ENCODE data around the gene WDR46. TPM values are rescaled to one million over a fixed set of nuclear protein-coding genes. Genes with fewer than 3 reads are reported as not detected.

WDR46 gene
- total and polyA plus RNA-seq, 2 of the 13 experiments (the other 11 are each of a cell fraction or from before 2014, with no cell fraction given): 47.4 to 105 TPM

DNA sequence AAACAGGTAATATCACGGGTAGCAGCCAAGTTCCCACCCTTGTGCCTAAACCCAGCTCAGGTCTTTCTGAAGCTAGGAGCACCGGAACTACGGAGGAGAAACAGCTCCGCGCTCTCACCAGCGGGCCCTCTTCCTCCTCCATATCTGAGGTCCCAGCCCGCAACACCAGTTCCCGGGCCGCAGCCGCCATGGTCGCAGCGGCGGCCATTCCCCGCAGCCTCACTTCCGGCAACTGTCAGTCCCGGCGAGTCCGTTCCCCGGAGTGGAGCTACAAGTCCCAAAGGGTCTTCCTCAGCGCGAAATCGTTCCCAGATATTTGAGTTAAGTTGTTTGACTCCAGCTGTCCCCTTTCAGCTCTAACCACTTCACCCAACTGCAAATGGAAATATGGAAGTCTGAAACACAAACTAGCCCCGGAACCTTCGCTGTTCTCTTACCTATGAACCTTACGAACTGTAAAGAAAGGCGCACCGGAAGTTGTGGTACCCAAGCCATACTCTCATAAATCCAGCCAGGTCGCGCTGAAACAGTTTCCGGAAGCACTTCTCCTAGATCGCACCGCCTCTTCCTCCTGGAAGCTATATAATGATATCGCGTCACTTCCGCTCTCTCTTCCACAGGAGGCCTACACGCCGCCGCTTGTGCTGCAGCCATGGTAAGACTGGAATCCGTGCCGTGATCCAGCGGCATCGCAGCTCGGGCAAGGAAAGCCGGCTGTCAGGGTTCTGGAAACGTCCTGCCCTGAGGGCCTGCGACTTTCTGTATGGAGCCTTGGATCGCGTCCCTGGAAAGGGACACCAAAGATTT is 17.4 kb downstream of the WDR46 start, which contains the start of the genes RPS18 and VPS52 (continued):
- TF ChIP-seq RORA (CRISPR knock-in tag; IDR thresholded peaks at IDR 0.05): no peak
- TF ChIP-seq SAP130 (CRISPR knock-in tag; IDR thresholded peaks at IDR 0.05; ENCODE audit: low read depth): peak; percentile 99
- TF ChIP-seq ZBTB26 (CRISPR knock-in tag; IDR thresholded peaks at IDR 0.05; ENCODE audit: borderline replicate concordance): peak; percentile 79; the same call in 1 of the 2 replicates
- TF ChIP-seq USF2 (IDR thresholded peaks at IDR 0.05; ENCODE audit: low read depth, low read length): no peak
- no peak for TF ChIP-seq USF2 (CRISPR knock-in tag; IDR thresholded peaks at IDR 0.05; ENCODE audit: borderline replicate concordance)
- TF ChIP-seq ARID2 (CRISPR knock-in tag; IDR thresholded peaks at IDR 0.05; ENCODE audit: borderline replicate concordance): peak; percentile 97

- ChIA-PET CTCF (ENCODE audit: low intra/inter-chr PET ratio, low total read pairs) (interaction anchor here (0.8 kb wide), 1 partner anchor 9 kb away, joined by 3 read pairs; no protein-coding TSS in a partner anchor), POLR2A (interaction anchor here (0.7 to 3.9 kb wide), 21 partner anchors 8 to 1094 kb away, joined by 3 to 94 read pairs (median 12); partner anchors contain the start of genes HSD17B8, PFDN6, RGL2 and RING1)
- Histone ChIP-seq H2AFZ (ENCODE audit: low read length) (peak overlapping the region; percentile 99), H3K9ac (ENCODE audit: insufficient read depth, low read depth, low read length) (peak overlapping the region; percentile 95), H4K20me1 (ENCODE audit: insufficient read depth, low read length) (peaks cover 32% of the 10 kb centered on the region), H3K79me2 (ENCODE audit: insufficient read depth, low read length) (peaks cover 46% of the 10 kb centered on the region), H3K27ac (ENCODE audit: extremely low read length, insufficient read depth, low read length) (peak overlapping the region; percentile 95), H3K9me3 (ENCODE audit: low read length) (no peaks in the 10 kb centered on the region), H3K4me1 (ENCODE audit: insufficient read depth, low read length) (peaks cover 48% of the 10 kb centered on the region), H3K36me3 (replicated peaks in 1 of 2; ENCODE audit: control insufficient read depth in 1 of 2, insufficient read depth in 2 of 2, low read length in 2 of 2) (peaks cover 32 to 61% of the 10 kb centered on the region in 2 experiments), H3K4me2 (ENCODE audit: low read depth, low read length) (peak overlapping the region; percentile 85), H3K27me3 (ENCODE audit: control insufficient read depth in 1 of 2, insufficient read depth in 2 of 2, low read length in 2 of 2) (no peaks in the 10 kb centered on the region; a peak in 1 of 5 replicates), H3K4me3 (replicated peaks in 1 of 3; ENCODE audit: insufficient read depth in 1 of 3, low read depth in 2 of 3, low read length in 3 of 3) (peak overlapping the region; percentile 75 to 89 (median 82))
- TSS peak; percentile 89 for BruUV-seq (replicated peaks)
- intact Hi-C loops (cut with micrococcal nuclease; ENCODE audit: unreplicated experiment): loop anchor here (1.0 to 5.0 kb wide), 2 partner anchors 41 to 70 kb away; partner anchors contain the start of gene TAPBP
- peak; percentile 26 for ATAC-seq
- in situ Hi-C loops (cut with HindIII; ENCODE audit: extremely low pct_ligation_motif_present, low pct_unique_long_range_greater_than_20kb): no loop called here
- 0% methylated on average over 7 of the region's 7 CpGs for WGBS (ENCODE audit: low lambda C conversion rate)
- peak; percentile 58 for FAIRE-seq
- DNase-seq (ENCODE audit: low spot score): no peak
- TF ChIP-seq AKAP8 (CRISPR knock-in tag; IDR thresholded peaks at IDR 0.05) (0 out of 2 replicates have a peak, but pooled peaks have one; percentile 12), SSRP1 (CRISPR knock-in tag; IDR thresholded peaks at IDR 0.05) (0 out of 2 replicates have a peak, but pooled peaks have one; percentile 40), JARID2 (CRISPR knock-in tag; IDR thresholded peaks at IDR 0.05; ENCODE audit: insufficient replicate concordance) (no peak), KDM1A (CRISPR knock-in tag; IDR thresholded peaks at IDR 0.05) (0 out of 2 replicates have a peak, but pooled peaks have one; percentile 50), ZMYM3 (CRISPR knock-in tag; IDR thresholded peaks at IDR 0.05) (peak; percentile 97), BCL6 (CRISPR knock-in tag; IDR thresholded peaks at IDR 0.05) (no peak), ZEB1 (IDR thresholded peaks at IDR 0.05; ENCODE audit: insufficient replicate concordance, low read depth) (peak; percentile 18)
- TF ChIP-seq, protein P1, sequence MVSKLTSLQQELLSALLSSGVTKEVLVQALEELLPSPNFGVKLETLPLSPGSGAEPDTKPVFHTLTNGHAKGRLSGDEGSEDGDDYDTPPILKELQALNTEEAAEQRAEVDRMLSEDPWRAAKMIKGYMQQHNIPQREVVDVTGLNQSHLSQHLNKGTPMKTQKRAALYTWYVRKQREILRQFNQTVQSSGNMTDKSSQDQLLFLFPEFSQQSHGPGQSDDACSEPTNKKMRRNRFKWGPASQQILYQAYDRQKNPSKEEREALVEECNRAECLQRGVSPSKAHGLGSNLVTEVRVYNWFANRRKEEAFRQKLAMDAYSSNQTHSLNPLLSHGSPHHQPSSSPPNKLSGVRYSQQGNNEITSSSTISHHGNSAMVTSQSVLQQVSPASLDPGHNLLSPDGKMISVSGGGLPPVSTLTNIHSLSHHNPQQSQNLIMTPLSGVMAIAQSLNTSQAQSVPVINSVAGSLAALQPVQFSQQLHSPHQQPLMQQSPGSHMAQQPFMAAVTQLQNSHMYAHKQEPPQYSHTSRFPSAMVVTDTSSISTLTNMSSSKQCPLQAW (CRISPR knock-in tag; IDR thresholded peaks at IDR 0.05): peak; percentile 14; the same call in 1 of the 2 replicates
Observed at GRCh38 chr6:33271117-33271467, 17.9 kb downstream of the WDR46 start.
